ENCODE results near the gene DSCAM.

DNA sequence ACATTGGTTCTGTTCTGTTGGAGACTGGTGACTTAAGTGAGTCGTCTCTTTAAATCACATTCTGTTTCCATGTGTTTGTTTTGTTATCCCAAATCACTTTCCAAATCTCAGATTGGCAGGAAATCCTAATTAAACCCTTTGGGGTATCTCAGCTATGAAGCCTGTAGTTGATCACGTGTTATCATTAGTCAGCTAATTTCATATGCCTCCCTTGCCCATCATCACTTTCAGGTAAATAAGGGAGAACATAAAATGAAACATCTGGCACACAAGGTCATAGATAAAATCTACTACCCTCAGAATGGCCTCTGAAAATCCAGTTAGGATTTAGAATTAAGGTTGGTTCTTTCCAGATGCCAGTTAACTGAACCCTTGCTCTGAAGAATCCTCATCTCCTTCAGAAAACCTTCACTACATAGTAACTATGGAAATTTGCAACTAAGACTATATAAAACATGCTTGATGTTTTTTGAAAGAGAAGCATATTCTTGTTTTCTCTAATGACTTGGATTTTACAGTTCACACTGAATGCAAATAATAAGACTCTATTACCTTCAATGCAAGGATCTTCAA lies 401.5 kb downstream of the DSCAM start:
- no peak for TF ChIP-seq POLR2A (IDR thresholded peaks at IDR 0.05)
- TF ChIP-seq, protein P1, sequence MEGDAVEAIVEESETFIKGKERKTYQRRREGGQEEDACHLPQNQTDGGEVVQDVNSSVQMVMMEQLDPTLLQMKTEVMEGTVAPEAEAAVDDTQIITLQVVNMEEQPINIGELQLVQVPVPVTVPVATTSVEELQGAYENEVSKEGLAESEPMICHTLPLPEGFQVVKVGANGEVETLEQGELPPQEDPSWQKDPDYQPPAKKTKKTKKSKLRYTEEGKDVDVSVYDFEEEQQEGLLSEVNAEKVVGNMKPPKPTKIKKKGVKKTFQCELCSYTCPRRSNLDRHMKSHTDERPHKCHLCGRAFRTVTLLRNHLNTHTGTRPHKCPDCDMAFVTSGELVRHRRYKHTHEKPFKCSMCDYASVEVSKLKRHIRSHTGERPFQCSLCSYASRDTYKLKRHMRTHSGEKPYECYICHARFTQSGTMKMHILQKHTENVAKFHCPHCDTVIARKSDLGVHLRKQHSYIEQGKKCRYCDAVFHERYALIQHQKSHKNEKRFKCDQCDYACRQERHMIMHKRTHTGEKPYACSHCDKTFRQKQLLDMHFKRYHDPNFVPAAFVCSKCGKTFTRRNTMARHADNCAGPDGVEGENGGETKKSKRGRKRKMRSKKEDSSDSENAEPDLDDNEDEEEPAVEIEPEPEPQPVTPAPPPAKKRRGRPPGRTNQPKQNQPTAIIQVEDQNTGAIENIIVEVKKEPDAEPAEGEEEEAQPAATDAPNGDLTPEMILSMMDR (IDR thresholded peaks at IDR 0.05) = no peak
- no peak for TF ChIP-seq EP300 (IDR thresholded peaks at IDR 0.05)
